Liver (tissue), 9 donors: ENCODE results near the gene SNX1. TPM values are rescaled to one million over a fixed set of nuclear protein-coding genes. Genes with fewer than 3 reads are reported as not detected.

Experiments
- DNase-seq: peaks from one replicate; pipeline ENCODE4 v3.0.0-alpha.2; 2017; ENCODE audit warnings: low spot score
- H3K27ac ChIP-seq, 2 donors: one replicate each; pipeline ENCODE4 v1.7.0; 2013; ENCODE audit warnings: inconsistent platforms in 2 of 2, low read length in 2 of 2, control low read depth in 1 of 2, low read depth in 1 of 2, mild to moderate bottlenecking in 1 of 2
- H3K27me3 ChIP-seq, 4 donors: one replicate each; pipeline versions ENCODE4 v1.6.1 to v1.7.0; 2013; ENCODE audit warnings: low read length in 3 of 4, inconsistent platforms in 1 of 4, mild to moderate bottlenecking in 1 of 4, moderate library complexity in 1 of 4; ENCODE audit not compliant: control insufficient read depth in 4 of 4, insufficient read depth in 4 of 4
- H3K36me3 ChIP-seq, 4 donors: one replicate each; pipeline versions ENCODE4 v1.6.1 to v1.7.0; 2013; ENCODE audit warnings: low read length in 3 of 4, mild to moderate bottlenecking in 3 of 4, low read depth in 1 of 4, moderate library complexity in 1 of 4; ENCODE audit not compliant: control insufficient read depth in 4 of 4, insufficient read depth in 3 of 4
- H3K4me1 ChIP-seq, 4 donors: one replicate each; pipeline versions ENCODE4 v1.6.1 to v1.7.0; 2013; ENCODE audit warnings: low read length in 3 of 4, mild to moderate bottlenecking in 3 of 4, moderate library complexity in 1 of 4; ENCODE audit not compliant: control insufficient read depth in 4 of 4, insufficient read depth in 4 of 4
- H3K4me3 ChIP-seq, 3 donors: one replicate each; pipeline versions ENCODE4 v1.6.1 to v1.7.0; 2013; ENCODE audit warnings: low read length in 3 of 3, control low read depth in 1 of 3, low read depth in 1 of 3, mild to moderate bottlenecking in 1 of 3
- H3K9ac ChIP-seq, 2 donors: one replicate each; pipeline ENCODE4 v1.7.0; 2013; ENCODE audit warnings: low read length in 2 of 2, mild to moderate bottlenecking in 2 of 2, moderate library complexity in 2 of 2, control low read depth in 1 of 2, low read depth in 1 of 2
- H3K9me3 ChIP-seq, 4 donors: one replicate each; pipeline versions ENCODE4 v1.6.1 to v1.7.0; 2013; ENCODE audit warnings: low read length in 3 of 4; ENCODE audit not compliant: control insufficient read depth in 4 of 4
- CTCF ChIP-seq: fragments of 150-350 bp; IDR thresholded peaks from 2 replicates; pipeline ENCODE4 v1.5.1; 2017; ENCODE audit warnings: improper control_type of control experiment, low read depth, low read length; ENCODE audit not compliant: missing input control
- EGR1 ChIP-seq, 2 donors: IDR thresholded peaks; 2 replicates each; pipeline ENCODE4 v1.6.1; 2016 to 2018; ENCODE audit warnings: antibody characterized with exemption in 2 of 2, low read depth in 2 of 2
- FOXA1 ChIP-seq: IDR thresholded peaks from 2 replicates; pipeline ENCODE4 v1.6.1; 2016; ENCODE audit warnings: antibody characterized with exemption
- FOXA2 ChIP-seq: IDR thresholded peaks from 2 replicates; pipeline ENCODE4 v1.6.1; 2016; ENCODE audit warnings: antibody characterized with exemption
- GABPA ChIP-seq, 2 donors: IDR thresholded peaks in 1 of 2; conservative IDR thresholded peaks in 1 of 2; 2 replicates each; pipeline ENCODE4 v1.6.1; 2016; ENCODE audit warnings: antibody characterized with exemption in 2 of 2, mild to moderate bottlenecking in 1 of 2, moderate library complexity in 1 of 2
- HNF4A ChIP-seq, 2 donors: conservative IDR thresholded peaks; 2 replicates each; pipeline ENCODE4 v1.6.1; 2016; ENCODE audit warnings: antibody characterized with exemption in 2 of 2, mild to moderate bottlenecking in 2 of 2
- HNF4G ChIP-seq: IDR thresholded peaks from 2 replicates; pipeline ENCODE4 v1.6.1; 2016; ENCODE audit warnings: antibody characterized with exemption
- JUND ChIP-seq, 2 donors: IDR thresholded peaks; 2 replicates each; pipeline ENCODE4 v1.6.1; 2016; ENCODE audit warnings: antibody characterized with exemption in 2 of 2
- NR2F2 ChIP-seq: IDR thresholded peaks from 2 replicates; pipeline ENCODE4 v1.6.1; 2016; ENCODE audit warnings: antibody characterized with exemption
- RAD21 ChIP-seq, 2 donors: IDR thresholded peaks; 2 replicates each; pipeline ENCODE4 v1.6.1; 2016; ENCODE audit warnings: antibody characterized with exemption in 2 of 2, mild to moderate bottlenecking in 2 of 2
- RXRA ChIP-seq, 2 donors: IDR thresholded peaks; 2 replicates each; pipeline ENCODE4 v1.6.1; 2017 to 2018; ENCODE audit warnings: antibody characterized with exemption in 2 of 2, mild to moderate bottlenecking in 1 of 2
- SP1 ChIP-seq: IDR thresholded peaks from 2 replicates; pipeline ENCODE4 v1.6.1; 2018; ENCODE audit warnings: antibody characterized with exemption, mild to moderate bottlenecking
- TAF1 ChIP-seq: conservative IDR thresholded peaks from 2 replicates; pipeline ENCODE4 v1.6.1; 2016; ENCODE audit warnings: antibody characterized with exemption, mild to moderate bottlenecking
- YY1 ChIP-seq: IDR thresholded peaks from 2 replicates; pipeline ENCODE4 v1.6.1; 2016; ENCODE audit warnings: antibody characterized with exemption, mild to moderate bottlenecking
- WGBS: extraction: QIAGEN DNeasy Blood & Tissue Kit; methylation state at CpG from one replicate; pipeline ENCODE4 v1.1.7; 2013; 5-methylcytosine and 5-hydroxymethylcytosine counted together
- polyA plus RNA-seq, 2 donors: library from polyadenylated mRNA; stranded (reverse) in 1 of 2; unstranded in 1 of 2; fragments of 200-250 nt in 1 of 2; fragments of >200 nt in 1 of 2; fragmentation: Nextera tagmentation in 1 of 2; extraction: Ambion mirVana in 1 of 2; gene quantifications; one replicate each; pipeline versions ENCODE4 v1.2.1 to v1.2.3, GENCODE V29; 2013 to 2015
- total RNA-seq, 2 donors: library from RNA; depleted of rRNA; stranded (reverse); fragments of >200 nt; gene quantifications; one replicate each; pipeline ENCODE4 v1.2.3, GENCODE V29; 2014
- TF ChIP-seq, protein P1 (sequence below): IDR thresholded peaks from 2 replicates; pipeline ENCODE4 v1.6.1; 2016; ENCODE audit warnings: antibody characterized with exemption, mild to moderate bottlenecking
- TF ChIP-seq, protein P2 (sequence below): IDR thresholded peaks from 2 replicates; pipeline ENCODE4 v1.6.1; 2016; ENCODE audit warnings: antibody characterized with exemption
- TF ChIP-seq, protein P3 (sequence below): IDR thresholded peaks from 2 replicates; pipeline ENCODE4 v1.6.1; 2016; ENCODE audit warnings: antibody characterized with exemption
- TF ChIP-seq, protein P4 (sequence below): IDR thresholded peaks from 2 replicates; pipeline ENCODE4 v1.6.1; 2016; ENCODE audit warnings: antibody characterized with exemption
- donor health status: healthy.
- donor health status: healthy.
- donor health status: healthy.
- donor health status: healthy.
- donor health status: healthy.

Gene SNX1
- total and polyA plus RNA-seq, 4 donors: 40.0 to 67.4 (median 45.0) TPM

DNA sequence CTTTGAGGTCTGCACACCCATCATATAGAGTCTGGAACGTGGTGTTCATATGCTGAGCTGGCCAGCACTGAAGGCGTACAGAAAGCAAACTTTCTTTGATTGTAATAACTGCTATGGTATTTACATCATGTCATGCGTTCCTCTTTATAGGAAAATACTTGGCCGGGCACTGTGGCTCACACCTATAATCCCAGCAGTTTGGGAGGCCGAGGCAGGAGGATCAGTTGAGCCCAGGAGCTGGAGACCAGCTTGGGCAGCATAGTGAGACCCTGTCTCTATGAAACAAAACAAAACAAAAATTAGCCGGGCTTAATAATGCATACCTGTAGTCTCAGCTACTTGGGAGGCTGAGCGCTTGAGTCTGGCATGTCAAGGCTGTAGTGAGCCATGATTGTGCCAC lies 52.4 kb downstream of the SNX1 start:
- Histone ChIP-seq H3K27me3 (no peaks in the 10 kb centered on the region), H3K27ac (no peak overlapping the region), H3K36me3 (peaks cover 0 to 19% (median 3%) of the 10 kb centered on the region in 4 donors), H3K4me3 (no peak overlapping the region), H3K4me1 (peaks cover 16 to 20% (median 18%) of the 10 kb centered on the region in 4 donors), H3K9ac (no peak overlapping the region), H3K9me3 (no peaks in the 10 kb centered on the region)
- DNase-seq: no peak
- 91% methylated on average over 7 of the region's 7 CpGs for WGBS
- TF ChIP-seq RAD21 (IDR thresholded peaks at IDR 0.05) (no peak), FOXA1 (no peak), HNF4A (conservative IDR thresholded peaks at IDR 0.05) (no peak), HNF4G (no peak), TAF1 (no peak), JUND (IDR thresholded peaks at IDR 0.05) (no peak), FOXA2 (no peak), SP1 (no peak), CTCF (no peak), EGR1 (IDR thresholded peaks at IDR 0.05; ENCODE audit: low read depth in 2 of 2) (no peak), RXRA (IDR thresholded peaks at IDR 0.05) (no peak), GABPA (IDR thresholded peaks at IDR 0.05 in 1 of 2, conservative IDR thresholded peaks at IDR 0.05 in 1 of 2) (no peak), NR2F2 (no peak), YY1 (no peak)
- TF ChIP-seq, protein P1, sequence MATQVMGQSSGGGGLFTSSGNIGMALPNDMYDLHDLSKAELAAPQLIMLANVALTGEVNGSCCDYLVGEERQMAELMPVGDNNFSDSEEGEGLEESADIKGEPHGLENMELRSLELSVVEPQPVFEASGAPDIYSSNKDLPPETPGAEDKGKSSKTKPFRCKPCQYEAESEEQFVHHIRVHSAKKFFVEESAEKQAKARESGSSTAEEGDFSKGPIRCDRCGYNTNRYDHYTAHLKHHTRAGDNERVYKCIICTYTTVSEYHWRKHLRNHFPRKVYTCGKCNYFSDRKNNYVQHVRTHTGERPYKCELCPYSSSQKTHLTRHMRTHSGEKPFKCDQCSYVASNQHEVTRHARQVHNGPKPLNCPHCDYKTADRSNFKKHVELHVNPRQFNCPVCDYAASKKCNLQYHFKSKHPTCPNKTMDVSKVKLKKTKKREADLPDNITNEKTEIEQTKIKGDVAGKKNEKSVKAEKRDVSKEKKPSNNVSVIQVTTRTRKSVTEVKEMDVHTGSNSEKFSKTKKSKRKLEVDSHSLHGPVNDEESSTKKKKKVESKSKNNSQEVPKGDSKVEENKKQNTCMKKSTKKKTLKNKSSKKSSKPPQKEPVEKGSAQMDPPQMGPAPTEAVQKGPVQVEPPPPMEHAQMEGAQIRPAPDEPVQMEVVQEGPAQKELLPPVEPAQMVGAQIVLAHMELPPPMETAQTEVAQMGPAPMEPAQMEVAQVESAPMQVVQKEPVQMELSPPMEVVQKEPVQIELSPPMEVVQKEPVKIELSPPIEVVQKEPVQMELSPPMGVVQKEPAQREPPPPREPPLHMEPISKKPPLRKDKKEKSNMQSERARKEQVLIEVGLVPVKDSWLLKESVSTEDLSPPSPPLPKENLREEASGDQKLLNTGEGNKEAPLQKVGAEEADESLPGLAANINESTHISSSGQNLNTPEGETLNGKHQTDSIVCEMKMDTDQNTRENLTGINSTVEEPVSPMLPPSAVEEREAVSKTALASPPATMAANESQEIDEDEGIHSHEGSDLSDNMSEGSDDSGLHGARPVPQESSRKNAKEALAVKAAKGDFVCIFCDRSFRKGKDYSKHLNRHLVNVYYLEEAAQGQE: no peak
- TF ChIP-seq, protein P2, sequence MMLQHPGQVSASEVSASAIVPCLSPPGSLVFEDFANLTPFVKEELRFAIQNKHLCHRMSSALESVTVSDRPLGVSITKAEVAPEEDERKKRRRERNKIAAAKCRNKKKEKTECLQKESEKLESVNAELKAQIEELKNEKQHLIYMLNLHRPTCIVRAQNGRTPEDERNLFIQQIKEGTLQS: no peak
- TF ChIP-seq, protein P3, sequence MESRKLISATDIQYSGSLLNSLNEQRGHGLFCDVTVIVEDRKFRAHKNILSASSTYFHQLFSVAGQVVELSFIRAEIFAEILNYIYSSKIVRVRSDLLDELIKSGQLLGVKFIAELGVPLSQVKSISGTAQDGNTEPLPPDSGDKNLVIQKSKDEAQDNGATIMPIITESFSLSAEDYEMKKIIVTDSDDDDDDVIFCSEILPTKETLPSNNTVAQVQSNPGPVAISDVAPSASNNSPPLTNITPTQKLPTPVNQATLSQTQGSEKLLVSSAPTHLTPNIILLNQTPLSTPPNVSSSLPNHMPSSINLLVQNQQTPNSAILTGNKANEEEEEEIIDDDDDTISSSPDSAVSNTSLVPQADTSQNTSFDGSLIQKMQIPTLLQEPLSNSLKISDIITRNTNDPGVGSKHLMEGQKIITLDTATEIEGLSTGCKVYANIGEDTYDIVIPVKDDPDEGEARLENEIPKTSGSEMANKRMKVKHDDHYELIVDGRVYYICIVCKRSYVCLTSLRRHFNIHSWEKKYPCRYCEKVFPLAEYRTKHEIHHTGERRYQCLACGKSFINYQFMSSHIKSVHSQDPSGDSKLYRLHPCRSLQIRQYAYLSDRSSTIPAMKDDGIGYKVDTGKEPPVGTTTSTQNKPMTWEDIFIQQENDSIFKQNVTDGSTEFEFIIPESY: no peak
- TF ChIP-seq, protein P4, sequence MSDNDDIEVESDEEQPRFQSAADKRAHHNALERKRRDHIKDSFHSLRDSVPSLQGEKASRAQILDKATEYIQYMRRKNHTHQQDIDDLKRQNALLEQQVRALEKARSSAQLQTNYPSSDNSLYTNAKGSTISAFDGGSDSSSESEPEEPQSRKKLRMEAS: no peak
